Hematopoietic multipotent progenitor cell treated with erythropoietin and hydrocortisone succinate and interleukin-3 and kit ligand, for 8 days (in vitro differentiated cells): ENCODE data around the gene EFCAB5.
"Not testable (repeated sequence)": the region's sequence is repeated elsewhere in the genome, so short reads cannot be mapped to it uniquely, and the experiment has no call there.

ENCODE experiments used
- DNase-seq: peaks from one replicate; pipeline ENCODE4 v3.0.0-alpha.2; 2015

EFCAB5 gene

DNA sequence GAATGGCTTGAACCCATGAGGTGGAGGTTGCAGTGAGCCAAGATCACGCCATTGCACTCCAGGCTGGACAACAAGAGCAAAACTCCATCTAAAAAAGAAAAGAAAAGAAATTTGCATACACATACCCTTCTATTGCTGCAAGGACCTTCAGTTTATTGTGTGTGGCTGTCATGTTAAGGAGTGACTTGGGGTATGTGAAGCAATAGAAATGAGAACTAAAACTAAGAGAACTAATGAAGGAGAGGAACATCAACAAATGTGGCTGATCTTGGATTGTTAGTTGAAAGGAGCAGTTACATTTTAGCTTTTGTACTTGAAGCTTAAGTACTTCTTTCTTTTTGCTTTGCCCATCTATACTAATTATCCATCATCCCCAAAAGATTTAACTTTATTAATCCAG lies 162.5 kb downstream of the EFCAB5 start:
- DNase-seq, result no peak

DNA sequence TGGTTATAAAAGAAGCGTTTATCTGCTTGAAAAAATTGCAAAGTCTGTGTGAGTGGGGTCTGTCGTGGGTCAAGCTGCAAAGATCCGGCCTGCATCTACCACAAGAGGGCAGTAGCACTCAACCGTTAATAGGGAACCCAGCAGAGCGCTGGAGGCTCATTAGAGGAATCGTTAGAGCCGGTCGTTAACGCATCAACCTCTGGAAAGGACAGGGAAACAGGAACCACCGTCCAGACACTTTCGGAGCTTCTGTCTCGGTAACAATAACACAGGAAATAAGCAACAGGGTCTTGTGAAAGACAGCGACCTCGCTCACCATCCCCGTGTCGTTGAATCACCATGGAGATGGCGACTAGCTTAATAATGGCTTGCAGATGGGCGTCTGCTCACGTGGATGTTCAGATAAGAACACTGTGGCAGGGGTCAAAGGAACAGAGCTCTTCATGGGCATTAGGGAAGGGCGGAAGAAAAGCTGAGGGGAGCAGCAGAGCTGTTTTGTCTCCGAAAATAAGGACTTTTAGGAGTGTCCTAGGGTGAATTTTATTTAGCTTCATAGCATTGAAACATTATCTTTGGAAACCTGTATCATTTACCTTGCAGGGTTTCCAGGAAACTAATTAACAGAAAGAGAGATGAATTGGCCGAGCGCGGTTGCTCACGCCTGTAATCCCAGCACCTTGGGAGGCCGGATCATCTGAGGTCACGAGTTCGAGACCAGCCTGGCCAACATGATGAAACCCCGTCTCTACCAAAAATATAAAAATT lies 163.3 kb downstream of the EFCAB5 start:
- peak; percentile 88 for DNase-seq

DNA sequence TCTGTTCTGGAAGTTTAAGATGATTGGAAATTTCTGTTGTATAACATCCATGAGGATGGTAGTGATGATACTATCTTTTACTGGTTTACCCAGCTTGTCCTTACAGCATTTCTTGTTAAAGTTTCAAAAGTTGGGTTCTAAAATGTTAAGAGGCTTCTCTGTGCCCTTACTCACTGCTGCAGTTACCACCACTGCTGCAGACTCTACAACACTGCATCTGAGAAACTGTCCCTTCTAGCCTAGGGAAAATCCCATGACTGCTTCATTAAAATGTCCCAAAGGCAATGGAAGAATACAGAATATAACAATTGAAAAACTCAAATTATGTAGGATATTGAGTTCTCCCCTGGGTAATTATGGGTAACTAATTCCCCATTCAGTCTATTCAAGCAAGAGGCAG lies 171.4 kb downstream of the EFCAB5 start:
- DNase-seq, result no peak

DNA sequence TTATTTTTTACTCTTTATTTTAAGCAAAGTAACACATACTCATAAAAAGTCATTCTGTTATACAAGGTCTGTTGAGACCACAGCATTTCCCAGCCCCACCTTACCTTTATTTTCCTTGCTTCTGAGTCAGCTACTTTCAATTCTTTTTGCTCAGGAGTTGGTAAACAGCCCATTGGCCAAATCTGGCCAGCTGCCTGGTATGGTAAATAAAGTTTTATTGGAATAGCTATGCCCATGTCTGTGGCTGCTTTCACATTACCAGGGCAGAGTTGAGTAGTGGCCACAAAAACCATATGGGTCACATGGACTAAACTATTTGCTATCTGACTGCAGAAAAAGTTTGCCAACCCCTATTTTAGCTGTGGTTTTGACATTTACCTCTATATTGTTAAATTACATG lies 171.8 kb downstream of the EFCAB5 start:
- no peak for DNase-seq

DNA sequence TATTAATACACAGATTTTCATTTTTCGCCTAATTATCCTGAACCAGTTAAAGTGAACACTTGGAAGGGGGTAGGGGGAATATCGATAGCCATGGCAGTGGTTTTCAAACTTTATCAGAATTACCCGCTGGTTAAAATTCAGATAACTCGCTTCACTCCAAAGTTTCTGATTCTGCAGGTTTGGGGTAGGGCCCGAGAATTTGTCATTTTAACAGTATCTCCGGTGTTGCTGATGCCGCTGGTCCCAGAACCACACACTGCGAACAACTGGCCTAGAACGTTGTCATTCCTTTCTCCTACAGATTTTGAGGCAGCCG lies 174.9 kb downstream of the EFCAB5 start:
- DNase-seq, result no peak

DNA sequence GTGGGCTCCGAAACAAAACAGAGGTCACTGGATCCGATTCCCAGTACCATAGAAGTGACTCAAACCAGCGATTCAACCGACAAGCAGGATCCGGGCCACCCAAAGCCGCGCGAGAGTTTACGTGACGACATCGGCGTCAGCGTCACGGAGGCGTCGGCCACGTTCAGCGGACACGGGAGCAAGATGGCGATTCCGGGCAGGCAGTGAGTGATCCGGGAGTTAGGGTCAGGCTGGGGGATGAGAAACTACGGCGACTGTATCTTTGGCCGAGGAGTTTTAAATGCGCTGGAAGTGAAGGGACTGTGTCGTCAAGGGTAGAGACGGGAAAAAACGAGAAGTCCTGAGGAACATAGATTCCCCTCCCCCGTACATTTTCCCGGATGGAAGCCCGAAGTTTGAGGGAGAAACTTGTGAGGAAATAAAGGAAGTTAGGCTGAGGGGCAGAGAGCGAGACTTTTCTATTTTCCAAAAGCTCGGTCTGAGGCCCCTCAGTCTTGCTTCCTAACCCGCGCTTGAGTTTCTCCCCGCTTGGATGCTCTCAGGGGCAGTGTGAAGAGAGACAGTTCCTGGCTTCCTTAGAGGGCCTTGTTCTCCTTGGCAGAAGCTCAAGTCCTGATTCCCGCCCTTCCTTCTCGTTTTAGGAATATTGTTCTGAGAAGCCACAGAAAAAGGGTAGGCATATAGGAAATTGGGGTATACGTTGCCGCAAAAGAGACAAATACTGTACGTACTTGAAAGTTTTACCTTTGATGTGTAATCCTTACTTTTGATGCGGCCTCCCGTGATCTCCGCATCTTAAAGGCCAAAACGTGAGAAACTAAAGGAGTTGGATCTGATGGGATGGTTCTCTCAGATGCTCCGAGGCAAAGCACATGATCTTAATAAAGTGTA lies 175.5 kb downstream of the EFCAB5 start, which contains the start of gene NSRP1:
Gene NSRP1 (plus strand): TSS at position 156 of the 891 bp plus-strand sequence. CDS start 28 bp downstream, at position 184.
- peak; percentile 94 for DNase-seq

DNA sequence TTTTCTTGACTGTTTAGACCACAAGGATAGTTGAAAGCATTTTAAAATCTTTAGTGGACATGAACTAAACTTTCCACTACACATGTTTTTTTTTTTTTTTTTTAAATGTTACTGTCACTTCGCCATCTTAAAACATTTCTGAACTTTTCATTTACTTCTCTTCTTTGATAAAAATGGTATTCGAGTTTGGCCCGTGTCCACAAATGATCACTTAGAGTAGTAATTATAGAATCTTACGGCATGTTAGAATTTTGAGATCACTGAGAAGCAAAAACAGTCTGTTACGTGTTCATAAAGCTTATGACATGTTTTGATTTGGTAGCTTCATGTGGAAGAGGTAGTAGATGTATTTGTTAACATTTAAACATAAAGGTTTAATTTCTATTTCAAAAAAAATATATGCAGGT lies 176.2 kb downstream of the EFCAB5 start:
- DNase-seq, result no peak

DNA sequence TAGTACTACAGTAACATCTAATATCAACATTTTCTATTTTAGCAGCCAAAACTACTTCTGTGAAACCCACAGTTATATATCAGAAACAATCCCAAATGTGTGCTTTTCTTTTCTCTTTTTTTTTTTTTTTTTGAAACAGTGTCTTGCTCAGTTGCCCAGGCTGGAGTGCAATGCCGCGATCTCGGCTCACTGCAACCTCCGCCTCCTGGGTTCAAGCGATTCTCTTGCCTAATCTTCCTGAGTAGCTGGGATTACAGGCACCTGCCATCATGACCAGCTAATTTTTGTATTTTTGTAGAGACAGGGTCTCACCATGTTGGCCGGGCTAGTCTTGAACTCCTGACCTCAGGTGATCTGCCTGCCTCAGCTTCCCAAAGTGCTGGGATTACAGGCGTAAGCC lies 177.2 kb downstream of the EFCAB5 start:
- not testable (repeated sequence) for DNase-seq

DNA sequence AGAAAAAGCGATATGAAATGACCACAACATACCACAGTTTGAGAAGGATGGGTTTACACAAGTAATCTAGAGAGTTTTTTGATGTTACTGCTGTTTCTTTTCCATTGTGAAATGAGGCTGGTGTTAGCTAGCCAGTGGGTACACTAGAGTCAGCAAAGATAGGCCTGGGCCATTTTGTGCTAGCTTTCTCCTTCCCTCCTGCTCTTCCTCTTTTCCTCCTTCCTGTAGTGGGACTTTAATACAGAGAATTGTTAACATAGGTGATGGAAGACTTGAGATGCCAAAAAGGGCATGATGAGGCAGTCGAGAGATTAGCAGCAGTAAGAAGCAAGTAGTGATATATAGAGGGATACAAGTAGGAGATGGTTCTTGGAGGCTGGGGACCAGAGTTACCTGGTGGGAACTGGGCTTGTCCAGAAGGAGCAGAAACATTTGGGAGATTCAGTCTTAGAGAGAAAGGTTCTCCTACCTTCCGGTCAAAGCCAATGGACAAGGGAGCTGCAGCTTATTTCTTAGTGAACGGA lies 182.9 kb downstream of the EFCAB5 start:
- DNase-seq, result no peak

DNA sequence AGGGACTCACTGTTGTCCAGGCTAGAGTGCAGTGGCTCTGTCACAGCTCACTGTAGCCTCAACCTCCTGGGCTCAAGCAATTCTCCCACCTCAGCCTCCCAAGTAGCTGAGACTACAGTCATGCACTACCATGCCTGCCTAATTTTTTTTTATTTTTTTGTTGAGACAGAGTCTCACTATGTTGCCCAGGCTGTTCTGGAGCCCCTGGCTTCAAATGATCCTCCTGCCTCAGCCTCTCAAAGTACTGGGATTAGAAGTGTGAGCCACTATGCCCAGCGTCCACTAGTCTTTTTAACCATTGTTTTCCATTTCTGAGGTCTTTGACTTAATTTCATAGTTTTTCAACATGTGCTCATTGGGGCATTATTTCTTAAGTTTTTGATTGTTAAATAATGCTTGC lies 188.7 kb downstream of the EFCAB5 start:
- no peak for DNase-seq

DNA sequence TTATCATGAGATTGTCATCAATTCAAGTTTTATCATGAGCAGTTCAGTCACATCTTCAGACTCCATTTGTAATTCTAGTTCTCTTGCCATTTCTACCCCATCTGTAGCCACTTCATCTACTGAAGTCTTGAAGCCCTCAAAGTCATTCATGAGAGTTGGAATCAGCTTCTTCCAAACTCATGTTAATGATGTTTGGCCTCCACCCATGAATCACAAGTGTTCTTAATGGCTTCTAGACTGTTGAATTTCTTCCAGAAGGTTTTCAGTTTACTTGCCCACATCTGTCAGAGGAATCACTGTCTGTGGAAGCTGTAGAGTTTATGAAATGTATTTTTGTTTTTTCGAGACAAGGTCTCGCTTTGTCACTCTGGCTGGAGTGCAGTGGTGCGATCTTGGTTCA lies 191.2 kb downstream of the EFCAB5 start:
- DNase-seq, result no peak

DNA sequence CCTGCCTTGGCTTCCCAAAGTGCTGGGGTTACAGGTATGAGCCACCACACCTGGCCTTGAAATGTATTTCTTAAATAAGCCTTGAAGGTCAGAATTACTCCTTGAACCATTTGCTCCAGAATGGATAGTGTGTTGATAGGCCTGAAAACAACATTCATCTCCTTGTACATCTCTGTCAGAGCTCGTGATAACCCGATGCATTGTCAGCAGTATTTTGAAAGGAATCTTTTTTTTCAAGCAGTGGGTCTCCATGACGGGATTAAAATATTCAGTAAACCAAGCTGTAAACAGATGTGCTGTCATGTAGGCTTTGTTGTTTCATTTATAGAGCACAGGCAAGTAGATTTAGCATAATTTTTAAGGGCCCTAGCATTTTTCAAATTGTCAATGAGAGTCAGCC lies 191.8 kb downstream of the EFCAB5 start:
- no peak for DNase-seq

DNA sequence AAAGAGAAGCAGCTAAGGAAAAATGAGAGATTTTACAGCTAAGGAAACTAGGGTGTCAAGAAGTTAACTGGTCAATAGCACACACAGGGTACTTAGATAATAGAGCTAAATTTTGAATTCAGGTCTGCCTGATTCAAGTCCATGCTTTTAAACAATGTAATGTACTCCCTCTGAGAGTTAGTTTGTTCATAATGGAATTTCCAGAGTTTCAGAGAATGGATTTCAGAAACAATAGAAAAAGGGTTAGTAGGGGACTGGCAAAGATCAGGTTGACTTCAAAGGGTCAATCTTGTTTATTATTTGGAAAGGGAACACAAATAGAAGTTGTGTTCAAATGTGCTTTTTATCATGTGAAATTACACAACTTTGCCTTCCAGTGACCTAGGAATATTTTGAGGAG lies 193.1 kb downstream of the EFCAB5 start:
- DNase-seq, result no peak

DNA sequence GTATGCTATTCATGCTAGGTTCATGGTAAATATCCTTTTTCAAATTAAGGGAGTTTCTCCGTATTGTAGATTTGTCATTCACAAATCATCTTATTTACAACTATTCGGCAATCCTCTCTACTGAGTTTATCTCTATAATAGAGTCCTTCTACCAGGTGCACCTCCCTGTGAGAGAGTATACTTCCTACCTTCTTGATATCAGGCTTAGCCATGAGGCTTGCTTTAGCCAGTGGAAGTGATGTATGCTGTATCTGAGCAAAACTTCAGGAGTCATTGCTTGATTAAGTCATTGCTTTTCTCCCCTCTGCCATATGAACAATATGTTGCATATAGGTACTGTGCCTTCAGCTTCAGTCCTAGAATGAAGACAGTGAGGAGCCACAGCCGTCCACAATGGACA lies 195.7 kb downstream of the EFCAB5 start:
- DNase-seq, result peak; percentile 21

DNA sequence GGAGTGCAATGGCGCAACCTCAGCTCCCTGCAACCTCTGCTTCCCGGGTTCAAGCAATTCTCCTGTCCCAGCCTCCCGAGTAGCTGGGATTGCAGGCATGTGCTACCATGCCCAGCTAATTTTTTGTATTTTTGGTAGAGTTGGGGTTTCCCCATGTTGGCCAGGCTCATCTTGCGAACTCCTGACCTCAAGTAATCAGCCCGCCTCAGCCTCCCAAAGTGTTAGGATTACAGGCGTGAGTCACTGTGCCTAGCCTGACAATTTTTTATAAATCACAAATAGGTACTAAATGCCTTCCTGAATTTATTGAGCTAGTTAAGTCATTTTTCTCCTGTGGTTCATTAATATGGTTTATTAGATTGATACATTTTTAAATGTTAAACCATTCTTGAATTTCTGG lies 206.4 kb downstream of the EFCAB5 start:
- DNase-seq, result not testable (repeated sequence)

DNA sequence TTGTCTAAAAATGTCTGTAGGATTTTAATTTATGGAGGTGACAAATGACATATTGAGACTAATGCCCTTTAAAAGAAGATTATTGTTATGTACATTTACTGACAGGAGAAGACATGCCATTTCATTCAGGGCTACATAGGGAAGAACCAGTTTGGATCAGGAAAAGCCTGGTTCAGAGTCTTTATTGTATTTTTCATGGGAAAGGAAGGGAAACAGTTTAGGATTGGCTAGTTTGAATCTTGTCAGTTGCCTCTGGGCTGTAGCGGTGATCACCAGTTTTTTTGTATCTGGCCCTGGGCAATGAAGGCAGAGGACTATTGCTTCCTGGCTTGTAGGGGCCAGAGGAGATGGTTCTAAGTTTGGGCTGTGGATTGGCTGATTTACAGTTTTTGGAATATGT lies 206.9 kb downstream of the EFCAB5 start:
- no peak for DNase-seq

DNA sequence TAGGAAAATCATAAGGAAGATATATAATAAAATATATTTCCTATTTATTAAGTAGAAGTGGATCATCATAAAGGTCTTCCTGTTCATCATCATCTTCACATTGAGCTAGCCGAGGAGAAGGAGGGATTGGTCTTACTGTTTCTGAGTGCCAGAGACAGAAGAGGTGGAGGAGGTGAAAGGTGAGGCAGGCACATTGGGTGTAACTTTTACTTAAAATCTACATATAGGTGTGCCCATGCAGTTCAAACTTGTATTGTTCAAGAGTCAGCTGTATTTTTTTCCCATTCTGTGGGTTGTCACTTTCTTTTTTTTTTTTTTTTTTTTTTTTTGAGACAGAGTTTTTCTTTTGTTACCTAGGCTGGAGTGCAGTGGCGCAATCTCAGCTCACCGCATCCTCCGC lies 210.0 kb downstream of the EFCAB5 start:
- no peak for DNase-seq

DNA sequence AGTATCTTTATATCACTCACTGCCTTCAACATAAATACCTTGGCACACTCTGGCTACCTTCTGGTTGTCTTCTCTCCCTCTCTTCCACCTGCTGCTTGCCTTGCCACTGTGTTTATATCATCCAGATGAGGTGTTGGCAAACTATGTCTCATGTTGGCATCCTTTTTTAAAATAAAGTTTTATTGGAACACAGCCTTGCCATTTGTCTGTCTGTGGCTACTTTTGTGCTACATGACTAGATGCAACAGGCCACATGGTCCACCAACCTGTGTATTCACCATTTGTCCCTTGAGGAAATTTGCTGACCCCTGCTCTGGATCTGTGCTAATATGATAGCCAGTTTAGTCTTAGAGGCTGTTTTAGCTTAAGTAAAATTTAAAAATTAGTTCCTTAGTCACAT lies 212.0 kb downstream of the EFCAB5 start:
- no peak for DNase-seq

DNA sequence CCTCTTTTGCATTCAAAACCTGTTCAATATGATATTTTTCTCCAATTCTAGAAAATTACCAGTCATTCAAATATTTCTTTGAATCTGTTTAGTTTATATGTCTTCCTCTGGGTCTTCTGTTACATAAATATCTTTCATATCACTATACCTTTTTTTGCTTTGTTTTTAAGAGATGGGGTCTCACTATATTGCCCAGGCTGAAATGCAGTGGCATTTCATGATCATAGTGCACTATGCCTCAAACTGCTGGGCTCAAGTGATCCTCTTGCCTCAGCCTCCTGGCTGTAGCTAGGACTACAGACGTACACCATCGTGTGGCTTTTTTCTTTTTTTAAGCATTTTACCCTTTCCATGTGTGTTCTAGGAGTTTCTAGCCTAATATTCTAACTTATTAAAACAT lies 214.0 kb downstream of the EFCAB5 start:
- DNase-seq, result no peak
